Retinal pigment epithelial cell (primary cell): ENCODE measurements around the gene GNB1.

Experiments used
- DNase-seq: peaks from one replicate; pipeline ENCODE4 v3.0.0-alpha.2; 2010; ENCODE audit warnings: low read depth
- H3K4me3 ChIP-seq: 2 replicates; pipeline ENCODE4 v1.5.1; 2011; ENCODE audit warnings: mild to moderate bottlenecking, low read length, control low read depth, moderate library complexity
- CTCF ChIP-seq: conservative IDR thresholded peaks from 2 replicates; pipeline ENCODE4 v1.5.1; 2011; ENCODE audit warnings: low read depth, low read length, control low read depth, inconsistent platforms

The GNB1 gene

GRCh38 chr1:1756661-1757421 lies 134.0 kb downstream of the GNB1 start:
- no peak for DNase-seq
- no peak for TF ChIP-seq CTCF

GRCh38 chr1:1755852-1756251 lies 135.0 kb downstream of the GNB1 start:
- no peak for DNase-seq
- H3K4me3 ChIP-seq: no peak overlapping the region
- no peak for TF ChIP-seq CTCF

More at GRCh38 chr1:1756661-1757421, 134.0 kb downstream of the GNB1 start:
- H3K4me3 ChIP-seq: no peak overlapping the region

- no peak overlapping the region for H3K4me3 ChIP-seq
- no peak for TF ChIP-seq CTCF
- DNase-seq: no peak
Observed at GRCh38 chr1:1755426-1755825, 135.5 kb downstream of the GNB1 start.

- no peak overlapping the region for H3K4me3 ChIP-seq
- DNase-seq: no peak
- no peak for TF ChIP-seq CTCF
Observed at GRCh38 chr1:1754051-1754815, 136.7 kb downstream of the GNB1 start.

GRCh38 chr1:1753607-1754005 lies 137.3 kb downstream of the GNB1 start:
- no peak for TF ChIP-seq CTCF
- no peak overlapping the region for H3K4me3 ChIP-seq
- DNase-seq: no peak

GRCh38 chr1:1752636-1753606 lies 138.0 kb downstream of the GNB1 start:
- no peak overlapping the region for H3K4me3 ChIP-seq
- no peak for TF ChIP-seq CTCF
- no peak for DNase-seq
